SK-N-SH (cell line): Measurements from ENCODE around the gene ETS2. TPM values are rescaled to one million over a fixed set of nuclear protein-coding genes. Genes with fewer than 3 reads are reported as not detected.
A peak's percentile ranks its signal among the peaks of the same experiment; 100 is the strongest.

ENCODE experiments used
- CTCF ChIA-PET: fragments of 300-600, 350-600 bp; formaldehyde crosslinking; extraction: SDS; loops from one replicate; lab custom pipeline; 2021; lab: Yijun Ruan, JAX
- POLR2A ChIA-PET: fragments of 350-600 bp; sonication (Branson Sonifier 250); formaldehyde crosslinking; extraction: SDS; loops from one replicate; lab custom pipeline; 2020; ENCODE audit warnings: antibody characterized with exemption, inconsistent platforms; lab: Yijun Ruan, JAX
- DNase-seq: peaks from one replicate; pipeline ENCODE4 v3.0.0; 2012
- H2AFZ ChIP-seq: fragments of 200-600 bp; sonication (generic); 2 replicates; pipeline ENCODE4 v1.8.1; 2016; ENCODE audit warnings: antibody characterized with exemption, mild to moderate bottlenecking, low read depth
- H3F3A ChIP-seq: fragments of 200-600 bp; sonication (generic); replicated peaks from 2 replicates; pipeline ENCODE3; 2016; ENCODE audit warnings: antibody characterized with exemption, mild to moderate bottlenecking; ENCODE audit not compliant: insufficient read depth
- H3K27ac ChIP-seq, 2 experiments: fragments of 200-500 bp in 1 of 2; fragments of 200-600 bp in 1 of 2; sonication (Bioruptor generic) in 1 of 2; sonication (generic), shearing (Covaris generic) in 1 of 2; 2 replicates each; pipeline versions ENCODE4 v1.5.1 to v1.6.1; 2014 to 2016; ENCODE audit warnings: low read depth in 2 of 2, inconsistent platforms in 1 of 2, low read length in 1 of 2, mild to moderate bottlenecking in 1 of 2, mixed read lengths in 1 of 2
- H3K27me3 ChIP-seq: fragments of 200-600 bp; sonication (generic), shearing (Covaris generic); 2 replicates; pipeline ENCODE4 v1.6.1; 2016; ENCODE audit warnings: mixed run types; ENCODE audit not compliant: insufficient read depth
- H3K36me3 ChIP-seq, 2 experiments: fragments of 200-500 bp in 1 of 2; fragments of 200-600 bp in 1 of 2; sonication (Bioruptor generic) in 1 of 2; sonication (generic) in 1 of 2; replicated peaks in 1 of 2; 2 replicates each; pipeline versions ENCODE3 to v1.5.1; 2014 to 2016; ENCODE audit warnings: low read length in 1 of 2, mild to moderate bottlenecking in 1 of 2; ENCODE audit not compliant: insufficient read depth in 2 of 2, control insufficient read depth in 1 of 2
- H3K4me1 ChIP-seq, 2 experiments: fragments of 200-500 bp in 1 of 2; fragments of 200-600 bp in 1 of 2; sonication (Bioruptor generic) in 1 of 2; sonication (generic), shearing (Covaris generic) in 1 of 2; 2 replicates each; pipeline versions ENCODE4 v1.5.1 to v1.6.1; 2014 to 2016; ENCODE audit warnings: low read depth in 1 of 2, low read length in 1 of 2, mixed run types in 1 of 2; ENCODE audit not compliant: insufficient read depth in 2 of 2, control insufficient read depth in 1 of 2
- H3K4me2 ChIP-seq: fragments of 200-600 bp; sonication (generic), shearing (Covaris generic); 2 replicates; pipeline ENCODE4 v1.6.1; 2017; ENCODE audit warnings: mixed run types
- H3K4me3 ChIP-seq, 2 experiments: fragments of 200-500 bp in 1 of 2; fragments of 200-600 bp in 1 of 2; sonication (Bioruptor generic) in 1 of 2; sonication (generic), shearing (Covaris generic) in 1 of 2; 2 replicates each; pipeline versions ENCODE4 v1.5.1 to v1.8.1; 2014 to 2016; ENCODE audit warnings: low read depth in 2 of 2, inconsistent platforms in 1 of 2, low read length in 1 of 2, mild to moderate bottlenecking in 1 of 2, mixed read lengths in 1 of 2, moderate library complexity in 1 of 2
- H3K79me2 ChIP-seq: fragments of 200-600 bp; sonication (generic); 2 replicates; pipeline ENCODE4 v1.8.1; 2017; ENCODE audit warnings: mild to moderate bottlenecking; ENCODE audit not compliant: insufficient read depth
- H3K9ac ChIP-seq: fragments of 200-600 bp; sonication (generic); 2 replicates; pipeline ENCODE4 v1.6.1; 2017; ENCODE audit warnings: mixed run types
- H3K9me2 ChIP-seq: fragments of 200-600 bp; sonication (generic); 2 replicates; pipeline ENCODE4 v1.6.1; 2017; ENCODE audit warnings: mixed run types
- H3K9me3 ChIP-seq: fragments of 200-600 bp; sonication (generic); 2 replicates; pipeline ENCODE4 v1.6.1; 2017; ENCODE audit warnings: mixed run types, mild to moderate bottlenecking, moderate library complexity
- H4K20me1 ChIP-seq: fragments of 200-600 bp; sonication (generic); 2 replicates; pipeline ENCODE4 v1.6.1; 2017; ENCODE audit warnings: mild to moderate bottlenecking, mixed run types; ENCODE audit not compliant: insufficient read depth
- CHD2 ChIP-seq: fragments of 150-350 bp; IDR thresholded peaks from 2 replicates; pipeline ENCODE4 v1.6.1; 2018; ENCODE audit warnings: low read length; ENCODE audit not compliant: partially characterized antibody
- ELF1 ChIP-seq: IDR thresholded peaks from 2 replicates; pipeline ENCODE4 v1.4.0; 2012
- EZH2phosphoT487 ChIP-seq: fragments of 200-600 bp; sonication (generic); IDR thresholded peaks from 2 replicates; pipeline ENCODE4 v1.6.1; 2017; ENCODE audit warnings: low read depth, mixed run types, mild to moderate bottlenecking, antibody characterized with exemption, moderate library complexity, borderline replicate concordance
- FOSL2 ChIP-seq: IDR thresholded peaks from 2 replicates; pipeline ENCODE4 v1.4.0; 2012; ENCODE audit warnings: low read depth, mild to moderate bottlenecking, moderate library complexity, borderline replicate concordance
- FOXJ3 ChIP-seq: sonication (generic); formaldehyde crosslinking; IDR thresholded peaks from 2 replicates; pipeline ENCODE4 v1.5.1; 2020; ENCODE audit warnings: mild to moderate bottlenecking, missing genetic modification reagents
- IRF3 ChIP-seq: fragments of 150-350 bp; IDR thresholded peaks from 2 replicates; pipeline ENCODE4 v1.6.1; 2016; ENCODE audit warnings: mild to moderate bottlenecking, low read depth, low read length
- JUND ChIP-seq: IDR thresholded peaks from 2 replicates; pipeline ENCODE4 v1.4.0; 2012
- MEF2A ChIP-seq: IDR thresholded peaks from 2 replicates; pipeline ENCODE4 v1.4.0; 2012; ENCODE audit warnings: low read depth, borderline replicate concordance
- RAD21 ChIP-seq: IDR thresholded peaks from 2 replicates; pipeline ENCODE4 v1.6.1; 2012; ENCODE audit warnings: mild to moderate bottlenecking, low read length
- RCOR1 ChIP-seq: fragments of 150-350 bp; IDR thresholded peaks from 2 replicates; pipeline ENCODE4 v1.6.1; 2017; ENCODE audit warnings: antibody characterized with exemption, low read length
- REST ChIP-seq: IDR thresholded peaks from 2 replicates; pipeline ENCODE4 v1.6.1; 2012; ENCODE audit warnings: mild to moderate bottlenecking, low read depth, low read length, moderate library complexity
- RFX5 ChIP-seq: IDR thresholded peaks from 2 replicates; pipeline ENCODE4 v1.6.1; 2012; ENCODE audit warnings: mild to moderate bottlenecking, improper control_type of control experiment, low read length
- RXRA ChIP-seq: IDR thresholded peaks from 2 replicates; pipeline ENCODE4 v1.4.0; 2012; ENCODE audit warnings: low read depth, mild to moderate bottlenecking, borderline replicate concordance
- SMC3 ChIP-seq: IDR thresholded peaks from 2 replicates; pipeline ENCODE4 v1.6.1; 2012; ENCODE audit warnings: low read depth, low read length, improper control_type of control experiment
- TCF12 ChIP-seq: IDR thresholded peaks from 2 replicates; pipeline ENCODE4 v1.4.0; 2012
- TEAD4 ChIP-seq: IDR thresholded peaks from 2 replicates; pipeline ENCODE4 v1.4.0; 2012; ENCODE audit warnings: mild to moderate bottlenecking, borderline replicate concordance; ENCODE audit not compliant: insufficient read depth
- USF1 ChIP-seq: IDR thresholded peaks from 2 replicates; pipeline ENCODE4 v1.4.0; 2012; ENCODE audit warnings: low read depth, borderline replicate concordance
- USF2 ChIP-seq: fragments of 150-350 bp; IDR thresholded peaks from 2 replicates; pipeline ENCODE4 v1.6.1; 2017; ENCODE audit warnings: antibody characterized with exemption, low read length, low read depth, borderline replicate concordance
- WGBS: methylation state at CpG from one replicate; pipeline ENCODE4 v1.1.6; 2017; ENCODE audit warnings: low lambda C conversion rate; 5-methylcytosine and 5-hydroxymethylcytosine counted together
- polyA plus RNA-seq, 3 experiments: library from polyadenylated mRNA; depleted of rRNA; stranded (reverse); fragments of >200 nt; gene quantifications; 2 replicates each; pipeline ENCODE4 v1.2.3, GENCODE V29; 2012
- TF ChIP-seq, protein P1 (sequence below): IDR thresholded peaks from 2 replicates; pipeline ENCODE4; 2012
- TF ChIP-seq, protein P2 (sequence below): fragments of 200-600 bp; sonication (generic); IDR thresholded peaks from 2 replicates; pipeline ENCODE4 v1.6.1; 2017; ENCODE audit warnings: antibody characterized with exemption, mild to moderate bottlenecking, moderate library complexity

The ETS2 gene
- polyA plus RNA-seq, 1 of the 3 experiments (the other 2 are of a cell fraction): 16.3 TPM

GRCh38 chr21:38837806-38838461, 32.2 kb downstream of the ETS2 start:
- Histone ChIP-seq H3K9me2 (no peaks in the 10 kb centered on the region), H3K4me3 (no peak overlapping the region), H3K79me2 (no peaks in the 10 kb centered on the region), H3F3A (peaks cover 22% of the 10 kb centered on the region), H3K9me3 (no peaks in the 10 kb centered on the region), H3K27me3 (no peaks in the 10 kb centered on the region), H3K4me1 (peaks cover 3 to 22% of the 10 kb centered on the region in 2 experiments; a peak in 3 of 4 replicates), H3K27ac (peak overlapping the region in 1 of 2 experiments; percentile 93; a peak in 2 of 4 replicates), H3K36me3 (no peaks in the 10 kb centered on the region), H2AFZ (peak overlapping the region; percentile 33; the same call in 1 of the 2 replicates), H3K4me2 (no peak overlapping the region), H4K20me1 (no peaks in the 10 kb centered on the region), H3K9ac (no peak overlapping the region)
- ChIA-PET POLR2A (no interaction called here), CTCF (no interaction called here)
- no peak for TF ChIP-seq FOXJ3 (CRISPR knock-in tag)
- no peak for TF ChIP-seq MEF2A
- no peak for TF ChIP-seq USF2
- no peak for TF ChIP-seq ELF1
- TF ChIP-seq JUND: no peak
- TF ChIP-seq USF1: no peak
- TF ChIP-seq TEAD4: no peak
- no peak for TF ChIP-seq RAD21
- TF ChIP-seq SMC3: no peak
- TF ChIP-seq CHD2: no peak
- TF ChIP-seq RXRA: no peak
- no peak for TF ChIP-seq IRF3
- TF ChIP-seq RFX5: no peak
- TF ChIP-seq, protein P1, sequence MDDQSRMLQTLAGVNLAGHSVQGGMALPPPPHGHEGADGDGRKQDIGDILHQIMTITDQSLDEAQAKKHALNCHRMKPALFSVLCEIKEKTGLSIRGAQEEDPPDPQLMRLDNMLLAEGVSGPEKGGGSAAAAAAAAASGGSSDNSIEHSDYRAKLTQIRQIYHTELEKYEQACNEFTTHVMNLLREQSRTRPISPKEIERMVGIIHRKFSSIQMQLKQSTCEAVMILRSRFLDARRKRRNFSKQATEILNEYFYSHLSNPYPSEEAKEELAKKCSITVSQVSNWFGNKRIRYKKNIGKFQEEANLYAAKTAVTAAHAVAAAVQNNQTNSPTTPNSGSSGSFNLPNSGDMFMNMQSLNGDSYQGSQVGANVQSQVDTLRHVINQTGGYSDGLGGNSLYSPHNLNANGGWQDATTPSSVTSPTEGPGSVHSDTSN: no peak
- TF ChIP-seq RCOR1: no peak
- no peak for TF ChIP-seq REST
- TF ChIP-seq, protein P2, sequence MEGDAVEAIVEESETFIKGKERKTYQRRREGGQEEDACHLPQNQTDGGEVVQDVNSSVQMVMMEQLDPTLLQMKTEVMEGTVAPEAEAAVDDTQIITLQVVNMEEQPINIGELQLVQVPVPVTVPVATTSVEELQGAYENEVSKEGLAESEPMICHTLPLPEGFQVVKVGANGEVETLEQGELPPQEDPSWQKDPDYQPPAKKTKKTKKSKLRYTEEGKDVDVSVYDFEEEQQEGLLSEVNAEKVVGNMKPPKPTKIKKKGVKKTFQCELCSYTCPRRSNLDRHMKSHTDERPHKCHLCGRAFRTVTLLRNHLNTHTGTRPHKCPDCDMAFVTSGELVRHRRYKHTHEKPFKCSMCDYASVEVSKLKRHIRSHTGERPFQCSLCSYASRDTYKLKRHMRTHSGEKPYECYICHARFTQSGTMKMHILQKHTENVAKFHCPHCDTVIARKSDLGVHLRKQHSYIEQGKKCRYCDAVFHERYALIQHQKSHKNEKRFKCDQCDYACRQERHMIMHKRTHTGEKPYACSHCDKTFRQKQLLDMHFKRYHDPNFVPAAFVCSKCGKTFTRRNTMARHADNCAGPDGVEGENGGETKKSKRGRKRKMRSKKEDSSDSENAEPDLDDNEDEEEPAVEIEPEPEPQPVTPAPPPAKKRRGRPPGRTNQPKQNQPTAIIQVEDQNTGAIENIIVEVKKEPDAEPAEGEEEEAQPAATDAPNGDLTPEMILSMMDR: no peak
- TF ChIP-seq TCF12: no peak
- no peak for TF ChIP-seq EZH2phosphoT487
- no peak for TF ChIP-seq FOSL2
- 61% methylated on average over 5 of the region's 5 CpGs for WGBS
- no peak for DNase-seq
